WI38 (cell line): ENCODE results near the gene DENND6A.

Experiments used
- H3K4me3 ChIP-seq: 2 replicates; pipeline ENCODE4 v1.5.1; 2011; ENCODE audit warnings: low read depth, mild to moderate bottlenecking, control low read depth, low read length
- TF ChIP-seq, protein P1 (sequence below): IDR thresholded peaks from 2 replicates; pipeline ENCODE4 v1.5.1; 2012; ENCODE audit warnings: low read depth, mild to moderate bottlenecking, control low read depth, low read length

Gene DENND6A

DNA sequence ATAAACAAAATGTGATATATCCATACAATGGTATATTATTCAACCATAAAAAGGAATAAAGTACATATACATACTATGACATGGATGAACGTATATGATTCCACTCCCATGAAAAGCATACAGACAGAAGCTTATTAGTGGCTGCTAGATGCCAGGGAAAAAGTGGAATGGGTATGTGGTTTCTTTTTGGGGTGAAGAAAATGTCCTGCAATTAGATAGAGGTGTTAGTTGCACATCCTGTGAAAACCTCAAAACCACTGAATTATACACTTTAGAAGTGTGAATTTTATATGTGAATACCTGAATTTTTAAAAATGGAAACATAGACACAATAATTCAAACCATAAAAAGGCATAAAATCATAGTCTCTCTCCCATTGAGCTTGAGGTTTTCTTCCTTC lies 11.2 kb downstream of the DENND6A start:
- TF ChIP-seq, protein P1, sequence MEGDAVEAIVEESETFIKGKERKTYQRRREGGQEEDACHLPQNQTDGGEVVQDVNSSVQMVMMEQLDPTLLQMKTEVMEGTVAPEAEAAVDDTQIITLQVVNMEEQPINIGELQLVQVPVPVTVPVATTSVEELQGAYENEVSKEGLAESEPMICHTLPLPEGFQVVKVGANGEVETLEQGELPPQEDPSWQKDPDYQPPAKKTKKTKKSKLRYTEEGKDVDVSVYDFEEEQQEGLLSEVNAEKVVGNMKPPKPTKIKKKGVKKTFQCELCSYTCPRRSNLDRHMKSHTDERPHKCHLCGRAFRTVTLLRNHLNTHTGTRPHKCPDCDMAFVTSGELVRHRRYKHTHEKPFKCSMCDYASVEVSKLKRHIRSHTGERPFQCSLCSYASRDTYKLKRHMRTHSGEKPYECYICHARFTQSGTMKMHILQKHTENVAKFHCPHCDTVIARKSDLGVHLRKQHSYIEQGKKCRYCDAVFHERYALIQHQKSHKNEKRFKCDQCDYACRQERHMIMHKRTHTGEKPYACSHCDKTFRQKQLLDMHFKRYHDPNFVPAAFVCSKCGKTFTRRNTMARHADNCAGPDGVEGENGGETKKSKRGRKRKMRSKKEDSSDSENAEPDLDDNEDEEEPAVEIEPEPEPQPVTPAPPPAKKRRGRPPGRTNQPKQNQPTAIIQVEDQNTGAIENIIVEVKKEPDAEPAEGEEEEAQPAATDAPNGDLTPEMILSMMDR, result no peak
- H3K4me3 ChIP-seq, result no peak overlapping the region

DNA sequence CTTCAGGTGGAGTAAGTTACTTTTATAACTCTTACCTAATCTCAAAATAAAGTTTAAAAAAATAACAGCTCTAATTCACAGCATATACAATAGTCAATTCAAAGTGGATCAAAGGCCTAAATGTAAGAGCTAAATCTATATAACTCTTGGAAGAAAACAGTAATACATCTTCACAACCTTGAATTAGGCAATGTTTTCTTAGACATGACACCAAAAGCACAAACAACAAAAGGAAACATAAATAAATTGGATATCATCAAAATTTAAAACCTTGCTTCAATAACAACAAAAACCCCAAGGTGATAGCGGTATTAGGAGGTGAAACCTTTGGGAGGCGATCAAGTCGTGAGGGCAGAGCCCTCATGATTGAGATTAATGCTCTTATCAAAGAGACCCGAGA lies 12.8 kb downstream of the DENND6A start:
- H3K4me3 ChIP-seq, result no peak overlapping the region
- TF ChIP-seq, protein P1, result no peak

DNA sequence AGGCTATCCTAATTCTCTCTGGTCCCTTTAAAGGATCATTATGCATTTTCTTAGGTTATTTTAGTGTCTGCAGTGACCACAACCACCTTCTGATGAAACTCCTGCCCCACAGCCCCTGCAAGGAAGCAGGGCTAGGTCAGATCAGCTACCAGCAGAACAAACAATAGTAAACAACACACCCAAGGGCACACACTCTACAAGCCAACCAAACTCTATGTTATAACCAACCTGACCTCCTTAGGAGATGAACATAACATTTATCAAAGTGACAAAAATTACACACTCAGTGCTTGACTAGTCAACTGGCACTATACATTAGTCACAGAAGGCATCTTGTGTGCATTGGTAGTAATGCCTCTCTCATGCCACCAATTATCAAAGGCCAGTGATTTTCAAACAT lies 17.3 kb downstream of the DENND6A start:
- TF ChIP-seq, protein P1, result no peak

DNA sequence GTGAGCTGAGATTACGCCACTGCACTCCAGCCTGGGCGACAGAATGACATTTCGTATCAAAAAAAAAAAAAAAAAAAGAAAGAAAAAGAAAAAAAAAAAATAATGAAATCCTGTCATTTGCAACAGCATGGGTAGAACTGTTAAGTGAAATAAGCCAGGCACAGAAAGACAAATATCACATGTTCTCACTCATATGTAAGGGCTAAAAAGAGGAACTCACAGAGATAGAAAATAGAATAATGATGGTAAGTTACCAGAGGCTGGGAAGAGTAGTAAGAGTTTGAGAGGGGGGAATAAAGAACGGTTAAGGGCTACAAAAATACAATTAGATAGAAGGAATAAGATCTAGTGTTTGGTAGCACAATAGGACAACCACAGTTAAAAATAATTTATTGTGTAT lies 19.7 kb downstream of the DENND6A start:
- H3K4me3 ChIP-seq, result no peak overlapping the region
- TF ChIP-seq, protein P1, result no peak

More for the DNA sequence above, 17.3 kb downstream of the DENND6A start:
- H3K4me3 ChIP-seq, result no peak overlapping the region

DNA sequence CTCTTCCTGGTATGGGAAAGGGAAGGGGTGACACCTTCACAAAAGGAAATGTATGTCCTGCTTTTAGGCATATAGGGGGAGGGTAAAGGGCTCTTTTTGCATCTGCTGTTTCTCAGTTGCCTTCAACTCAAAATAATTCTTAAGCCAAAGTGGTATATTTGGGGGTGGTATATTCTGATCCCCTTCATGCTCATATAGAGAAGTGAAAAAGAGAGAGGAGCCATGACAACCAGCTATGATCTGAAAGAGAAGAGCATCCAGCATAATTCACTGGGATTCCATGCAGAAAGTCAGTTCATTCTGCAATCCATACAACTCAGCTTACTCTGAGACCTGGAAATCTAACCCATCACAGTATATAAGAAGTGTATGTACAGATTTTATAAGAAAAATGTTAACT lies 22.3 kb downstream of the DENND6A start:
- no peak overlapping the region for H3K4me3 ChIP-seq
- TF ChIP-seq, protein P1, result no peak

DNA sequence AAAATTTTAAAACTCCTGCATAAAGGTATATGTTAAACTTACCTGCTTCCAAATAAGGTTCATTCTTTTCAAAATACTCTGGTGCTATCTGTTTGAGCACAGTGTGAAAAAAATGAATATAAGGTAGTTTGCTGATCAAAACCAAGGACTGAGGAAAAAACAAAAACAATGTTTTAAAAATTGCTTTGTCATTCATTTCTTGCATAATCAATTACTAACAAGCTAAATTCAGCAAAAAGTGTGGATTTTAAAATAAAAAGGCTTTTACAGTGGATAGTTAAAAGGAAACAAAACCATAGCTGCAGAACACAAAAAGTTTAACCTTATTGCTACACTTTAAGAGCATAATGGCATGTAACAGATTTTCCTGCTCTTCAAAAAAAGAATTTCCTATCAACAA lies 31.5 kb downstream of the DENND6A start:
- no peak overlapping the region for H3K4me3 ChIP-seq
- TF ChIP-seq, protein P1, result no peak

DNA sequence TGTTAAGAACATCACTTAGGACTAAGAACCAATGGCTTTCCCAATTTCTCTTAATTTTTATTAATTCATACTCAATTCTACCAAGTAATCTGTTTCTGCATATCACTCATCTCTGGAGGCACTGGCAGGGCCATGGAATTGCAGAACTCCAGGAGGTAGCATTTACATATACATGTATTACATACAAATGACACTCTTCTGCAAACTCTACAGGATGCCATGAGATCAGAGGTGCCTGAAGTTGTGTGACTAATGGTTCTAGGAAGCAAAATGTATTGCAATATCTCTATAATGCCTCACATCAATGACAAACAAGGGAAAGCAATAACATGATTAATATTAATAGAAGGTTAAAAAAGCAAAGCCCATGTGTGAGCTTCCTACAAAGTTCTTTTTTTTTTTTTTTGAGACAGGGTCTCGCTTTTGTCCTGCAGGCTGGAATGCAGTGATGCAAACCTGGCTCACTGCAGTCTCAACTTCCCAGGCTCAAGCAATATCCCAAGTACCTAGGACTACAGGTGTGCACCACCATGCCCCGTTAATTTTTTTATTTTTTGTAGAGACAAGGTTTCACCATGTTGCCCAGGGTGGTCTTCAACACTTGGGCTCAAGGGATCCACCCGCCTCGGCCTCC lies 33.0 kb downstream of the DENND6A start:
- H3K4me3 ChIP-seq, result no peak overlapping the region
- TF ChIP-seq, protein P1, result no peak
